Omental fat pad (tissue), 4 donors: ENCODE data around the gene TENT4A. TPM values are rescaled to one million over a fixed set of nuclear protein-coding genes. Genes with fewer than 3 reads are reported as not detected.

Experiments
- ATAC-seq: fragments of 150-250 bp; one replicate; pipeline ENCODE4 v1.9.1; 2016; ENCODE audit warnings: mild to moderate bottlenecking, moderate library complexity; ENCODE audit not compliant: low FRiP score
- DNase-seq: peaks from one replicate; pipeline ENCODE4 v3.0.0-alpha.2; 2019; ENCODE audit warnings: low spot score
- CTCF ChIP-seq, 3 donors: fragments of 450-650 bp; IDR thresholded peaks; one replicate each; pipeline ENCODE4 v1.5.1; 2016 to 2017; ENCODE audit warnings: antibody characterized with exemption in 3 of 3, mild to moderate bottlenecking in 3 of 3, moderate library complexity in 2 of 3
- total RNA-seq, 4 donors: library from RNA; depleted of rRNA; stranded (reverse); fragments of >200 nt; gene quantifications; one replicate each; pipeline ENCODE4 v1.1.0, GENCODE V29; 2016

The TENT4A gene
- total RNA-seq, 4 donors from 2014 or later, result 25.1 to 40.1 (median 31.1) TPM

- DNase-seq (no peak), ATAC-seq (no peak)
- no peak for TF ChIP-seq CTCF (IDR thresholded peaks at IDR 0.05)
These were observed 75.9 kb downstream of the TENT4A start for GRCh38 chr5:6788956-6789649.

GRCh38 chr5:6790346-6790865, 77.2 kb downstream of the TENT4A start:
- ATAC-seq, result no peak
- no peak for TF ChIP-seq CTCF (IDR thresholded peaks at IDR 0.05)
- no peak for DNase-seq

- DNase-seq (no peak), ATAC-seq (no peak)
- TF ChIP-seq CTCF (IDR thresholded peaks at IDR 0.05), result no peak
These were observed 77.8 kb downstream of the TENT4A start for GRCh38 chr5:6791031-6791430.

- no peak for ATAC-seq
- no peak for DNase-seq
- TF ChIP-seq CTCF (IDR thresholded peaks at IDR 0.05), result no peak
These were observed 79.1 kb downstream of the TENT4A start for GRCh38 chr5:6792376-6792775.

- no peak for TF ChIP-seq CTCF (IDR thresholded peaks at IDR 0.05)
- DNase-seq (no peak), ATAC-seq (no peak)
These were observed 79.8 kb downstream of the TENT4A start for GRCh38 chr5:6792911-6793471.

GRCh38 chr5:6801236-6801635, 88.0 kb downstream of the TENT4A start:
- DNase-seq (no peak), ATAC-seq (no peak)
- TF ChIP-seq CTCF (IDR thresholded peaks at IDR 0.05), result no peak
